ENCODE results near the gene ACSM3.

ACSM3 gene

DNA sequence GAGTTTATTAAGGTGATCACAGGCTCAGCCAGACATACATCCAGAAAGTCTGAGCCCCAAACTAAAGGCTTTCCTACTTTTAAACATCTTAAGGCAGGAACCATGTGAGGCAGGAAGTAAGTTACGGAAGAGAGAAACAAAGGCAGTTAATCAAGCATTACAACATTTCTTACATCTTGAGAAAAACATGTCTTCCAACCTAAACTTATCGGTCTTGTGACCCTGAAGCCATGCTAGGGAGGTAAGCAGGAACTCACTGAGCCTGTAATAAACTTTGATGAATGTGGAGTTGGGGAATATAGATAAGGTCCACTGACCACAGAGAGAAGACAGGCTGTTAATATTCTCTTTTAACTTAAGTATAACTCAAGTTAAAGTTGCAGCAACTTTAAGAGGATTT is 3.5 kb upstream of the ACSM3 start:
- DNase-seq (ENCODE audit: low spot score): no peak

DNA sequence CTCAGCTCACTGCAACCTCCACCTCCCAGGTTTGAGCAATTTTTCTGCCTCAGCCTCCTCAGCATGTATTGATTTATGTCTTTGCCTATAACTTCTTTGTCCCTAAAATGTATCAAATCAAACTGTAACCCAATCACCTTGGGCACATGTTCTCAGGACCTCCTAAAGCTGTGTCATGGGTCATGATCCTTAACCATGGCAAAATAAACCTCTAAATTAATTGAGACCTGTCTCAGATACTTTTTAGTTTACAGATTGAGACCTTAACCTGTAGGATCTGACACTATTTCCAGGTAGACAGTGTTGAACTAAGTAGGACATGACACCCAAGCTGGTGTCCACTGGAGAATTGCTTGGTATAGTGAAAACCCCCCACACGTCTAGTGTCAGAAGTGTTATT is 2.6 kb upstream of the ACSM3 start:
- no peak for DNase-seq (ENCODE audit: low spot score)

GRCh38 chr16:20762404-20763123 is 1.2 kb upstream of the ACSM3 start:
- DNase-seq (ENCODE audit: low spot score): no peak

DNA sequence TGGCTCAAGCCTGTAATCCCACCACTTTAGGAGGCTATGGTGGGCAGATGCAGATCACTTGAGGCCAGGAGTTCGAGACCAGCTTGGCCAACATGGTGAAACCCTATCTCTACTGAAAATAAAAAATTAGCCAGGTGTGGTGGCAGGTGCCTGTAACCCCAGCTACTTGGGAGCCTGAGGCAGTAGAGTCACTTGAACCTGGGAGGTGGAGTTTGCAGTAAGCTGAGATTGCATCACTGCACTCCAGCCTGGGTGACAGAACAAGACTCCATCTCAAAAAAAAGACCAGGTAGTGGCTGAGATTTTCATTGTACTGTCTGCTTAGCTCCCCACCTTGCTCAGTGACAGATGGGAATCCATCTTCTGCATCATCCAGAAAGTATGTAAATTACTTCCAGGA is 634 bp downstream of the ACSM3 start:
- peak; percentile 8 for DNase-seq (ENCODE audit: low spot score)

GRCh38 chr16:20765732-20766131 is 1.9 kb downstream of the ACSM3 start:
- no peak for DNase-seq (ENCODE audit: low spot score)

DNA sequence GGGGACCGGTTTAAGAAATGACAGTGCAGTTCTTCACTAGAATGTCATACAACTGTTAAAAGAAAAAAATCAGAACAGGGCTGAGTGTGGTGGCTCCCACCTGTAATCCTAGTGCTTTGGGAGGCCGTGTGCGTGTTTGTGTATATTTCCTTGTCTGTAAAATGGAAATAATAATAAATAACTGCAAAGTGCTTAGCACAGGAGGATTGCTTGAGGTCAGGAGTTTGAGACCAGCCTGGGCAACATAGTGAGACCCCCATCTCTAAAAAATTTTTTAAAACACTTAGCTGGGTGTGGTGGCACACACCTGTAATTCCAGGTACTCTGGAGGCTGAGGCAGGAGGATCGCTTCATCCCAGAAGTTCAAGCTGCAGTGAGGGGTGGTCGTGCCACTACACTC is 2.5 kb downstream of the ACSM3 start:
- no peak for DNase-seq (ENCODE audit: low spot score)

DNA sequence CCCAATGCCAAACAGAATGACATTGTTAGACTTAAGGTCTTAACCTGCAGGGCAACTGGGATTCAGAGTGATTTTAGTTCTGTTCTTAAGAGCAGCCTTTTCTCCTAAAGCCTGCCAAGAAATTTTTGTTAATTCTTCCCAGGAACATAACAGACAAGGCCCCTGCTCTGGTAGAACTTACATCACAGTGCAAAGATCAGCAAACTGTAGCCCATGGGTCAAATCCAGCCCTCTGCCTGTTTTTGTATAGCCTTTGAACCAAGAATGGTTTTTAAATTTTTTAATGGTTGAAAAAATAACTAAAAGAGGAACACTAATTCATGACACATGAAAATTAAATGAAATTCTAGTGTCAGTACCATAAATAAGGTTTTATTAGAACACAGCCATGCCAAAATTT is 3.8 kb downstream of the ACSM3 start:
- DNase-seq (ENCODE audit: low spot score): no peak

- peak; percentile 73 for DNase-seq (ENCODE audit: low spot score)
These were observed 4.3 kb downstream of the ACSM3 start for GRCh38 chr16:20768121-20768520.

- DNase-seq (ENCODE audit: low spot score): no peak
These were observed 5.0 kb downstream of the ACSM3 start for GRCh38 chr16:20768818-20769217.

DNA sequence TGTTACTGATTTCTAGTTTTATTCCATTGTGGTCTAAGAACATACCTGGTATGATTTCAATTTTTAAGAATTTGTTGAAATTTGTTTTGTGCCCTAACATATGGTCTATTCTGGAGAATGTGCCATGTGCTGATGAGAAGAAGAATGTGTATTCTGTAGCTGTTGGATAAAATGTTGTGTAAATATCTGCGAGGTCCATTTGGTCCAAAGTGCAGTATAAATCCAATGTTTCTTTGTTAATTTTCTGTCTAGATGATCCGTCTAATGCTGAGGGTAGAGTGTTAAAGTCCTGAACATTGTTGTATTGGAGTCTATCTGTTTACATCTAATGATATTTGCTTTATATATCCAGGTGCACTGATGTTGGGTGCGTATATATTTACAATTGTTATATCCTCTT is 9.9 kb downstream of the ACSM3 start:
- DNase-seq (ENCODE audit: low spot score): no peak

GRCh38 chr16:20774703-20775362 is 11.0 kb downstream of the ACSM3 start:
- peak; percentile 83 for DNase-seq (ENCODE audit: low spot score)

- no peak for DNase-seq (ENCODE audit: low spot score)
These were observed 17.9 kb downstream of the ACSM3 start for GRCh38 chr16:20781697-20782096.

- no peak for DNase-seq (ENCODE audit: low spot score)
These were observed 18.7 kb downstream of the ACSM3 start for GRCh38 chr16:20782470-20782869.

DNA sequence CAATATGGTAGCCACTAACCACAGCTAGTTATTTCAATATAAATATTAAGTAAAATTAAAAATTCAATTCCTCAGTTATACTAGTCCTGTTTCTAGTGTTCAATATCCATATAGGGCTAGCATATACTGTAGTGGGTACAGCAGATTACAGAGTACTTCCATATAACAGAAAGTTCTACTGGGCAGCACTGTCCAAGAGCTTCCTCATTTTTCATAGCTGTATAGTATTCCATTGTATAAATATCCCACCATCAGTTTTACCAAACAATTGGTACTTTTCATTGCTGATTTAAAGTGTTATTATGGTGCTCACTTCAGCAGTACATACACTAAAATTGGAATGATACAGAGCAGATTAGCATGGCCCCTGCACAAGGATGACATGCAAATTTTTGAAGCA is 20.4 kb downstream of the ACSM3 start:
- DNase-seq (ENCODE audit: low spot score): no peak

DNA sequence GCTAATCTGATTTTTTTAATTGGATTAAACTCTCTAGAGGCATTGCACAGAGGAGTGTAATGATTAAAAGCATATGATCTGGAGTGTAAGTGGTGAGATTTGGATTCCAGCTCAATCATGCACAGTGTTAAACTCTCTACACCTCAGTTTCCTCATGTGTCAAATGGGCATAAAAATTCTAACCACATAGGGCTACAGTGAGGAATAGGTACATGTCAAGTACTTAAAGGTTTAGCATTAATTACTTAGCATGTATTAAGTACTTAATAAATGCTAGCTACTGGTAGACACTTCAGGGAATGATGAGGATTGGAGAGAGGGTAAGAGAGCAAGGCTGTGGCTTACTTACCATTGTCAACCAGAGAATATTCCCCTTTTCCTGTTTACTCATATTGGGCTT is 25.3 kb downstream of the ACSM3 start:
- DNase-seq (ENCODE audit: low spot score): no peak

- DNase-seq (ENCODE audit: low spot score): peak; percentile 13
These were observed 28.3 kb downstream of the ACSM3 start for GRCh38 chr16:20791923-20792612.

GRCh38 chr16:20798364-20798763 is 34.5 kb downstream of the ACSM3 start:
- peak; percentile 17 for DNase-seq (ENCODE audit: low spot score)

GRCh38 chr16:20799599-20799998 is 35.8 kb downstream of the ACSM3 start:
- DNase-seq (ENCODE audit: low spot score): peak; percentile 35

GRCh38 chr16:20801278-20801677 is 37.5 kb downstream of the ACSM3 start:
- DNase-seq (ENCODE audit: low spot score): no peak

DNA sequence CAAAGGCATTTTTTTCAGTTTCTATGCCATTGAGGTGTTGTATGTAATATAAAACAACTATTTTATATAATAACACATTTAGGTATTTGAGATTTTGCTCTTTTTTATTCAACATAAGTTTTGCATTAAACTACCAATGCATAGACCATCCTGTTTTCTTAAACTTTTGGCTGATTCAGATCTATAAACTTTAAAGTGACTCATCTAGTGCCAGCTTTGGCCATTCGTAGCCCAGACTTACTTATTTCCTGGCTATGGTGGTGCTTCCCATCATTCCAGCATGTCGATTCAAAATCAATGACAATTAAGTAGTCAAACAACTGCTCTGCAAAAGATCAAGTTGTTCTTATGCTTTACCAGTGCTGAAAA is 39.4 kb downstream of the ACSM3 start:
- peak; percentile 11 for DNase-seq (ENCODE audit: low spot score)

DNA sequence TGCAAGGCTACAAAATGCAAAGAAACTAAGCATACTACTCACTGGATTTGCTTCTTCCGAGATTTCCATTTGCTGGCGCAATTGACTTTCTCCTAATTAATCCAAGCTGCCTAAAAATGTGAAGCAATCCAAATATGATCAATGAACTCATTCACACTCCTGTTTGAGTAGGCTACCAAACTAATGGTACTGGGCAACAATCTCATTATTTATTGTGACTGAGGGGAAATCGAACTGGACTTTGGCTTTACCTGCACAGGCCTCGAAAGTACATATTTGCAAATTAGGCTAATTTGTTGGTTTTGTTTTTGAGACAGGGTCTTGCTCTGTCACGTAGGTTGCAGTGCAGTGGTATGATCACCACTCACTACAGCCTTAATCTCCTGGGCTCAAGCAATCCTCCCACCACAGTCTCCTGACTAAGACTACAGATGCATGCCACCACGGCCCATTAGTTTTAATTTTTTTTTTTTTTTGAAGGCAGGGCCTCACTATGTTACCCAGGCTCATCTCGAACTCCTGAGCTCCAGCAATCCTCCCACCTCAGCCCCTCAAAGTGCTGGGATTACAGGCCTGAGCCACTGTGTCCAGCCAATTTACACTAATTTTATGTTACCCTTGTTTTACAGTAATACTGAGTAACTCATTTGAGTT is 39.9 kb downstream of the ACSM3 start:
- DNase-seq (ENCODE audit: low spot score): peak; percentile 30

DNA sequence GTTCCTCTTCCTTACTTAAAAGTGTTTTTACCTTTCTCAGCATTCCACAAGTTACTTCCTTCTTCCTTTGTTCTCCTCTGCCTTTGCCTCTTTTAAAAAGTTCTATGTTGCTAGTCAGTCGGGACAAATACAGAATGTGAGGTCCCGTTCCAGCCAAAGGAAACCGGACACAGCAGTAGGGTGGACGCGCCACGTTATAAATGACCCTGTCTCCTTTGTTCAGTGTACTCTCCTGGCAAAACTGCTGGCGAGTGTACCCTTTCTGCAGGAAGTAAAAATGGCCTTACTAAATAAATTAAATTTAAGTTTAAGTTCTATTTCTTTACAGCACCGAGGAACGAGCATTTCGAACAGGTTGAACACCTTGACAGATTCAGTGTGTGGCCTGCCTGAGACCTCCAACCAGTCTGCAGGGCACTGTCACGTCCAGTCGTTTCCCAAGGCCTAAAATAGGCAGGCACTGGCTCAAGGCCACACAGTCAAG is 41.9 kb downstream of the ACSM3 start:
- DNase-seq (ENCODE audit: low spot score): peak; percentile 48
